ENCODE measurements around the gene UQCC3. TPM values are rescaled to one million over a fixed set of nuclear protein-coding genes. Genes with fewer than 3 reads are reported as not detected.

UQCC3 gene, protein sequence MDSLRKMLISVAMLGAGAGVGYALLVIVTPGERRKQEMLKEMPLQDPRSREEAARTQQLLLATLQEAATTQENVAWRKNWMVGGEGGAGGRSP
- 7.0 and 13.2 TPM in 2 replicates for total RNA-seq

DNA sequence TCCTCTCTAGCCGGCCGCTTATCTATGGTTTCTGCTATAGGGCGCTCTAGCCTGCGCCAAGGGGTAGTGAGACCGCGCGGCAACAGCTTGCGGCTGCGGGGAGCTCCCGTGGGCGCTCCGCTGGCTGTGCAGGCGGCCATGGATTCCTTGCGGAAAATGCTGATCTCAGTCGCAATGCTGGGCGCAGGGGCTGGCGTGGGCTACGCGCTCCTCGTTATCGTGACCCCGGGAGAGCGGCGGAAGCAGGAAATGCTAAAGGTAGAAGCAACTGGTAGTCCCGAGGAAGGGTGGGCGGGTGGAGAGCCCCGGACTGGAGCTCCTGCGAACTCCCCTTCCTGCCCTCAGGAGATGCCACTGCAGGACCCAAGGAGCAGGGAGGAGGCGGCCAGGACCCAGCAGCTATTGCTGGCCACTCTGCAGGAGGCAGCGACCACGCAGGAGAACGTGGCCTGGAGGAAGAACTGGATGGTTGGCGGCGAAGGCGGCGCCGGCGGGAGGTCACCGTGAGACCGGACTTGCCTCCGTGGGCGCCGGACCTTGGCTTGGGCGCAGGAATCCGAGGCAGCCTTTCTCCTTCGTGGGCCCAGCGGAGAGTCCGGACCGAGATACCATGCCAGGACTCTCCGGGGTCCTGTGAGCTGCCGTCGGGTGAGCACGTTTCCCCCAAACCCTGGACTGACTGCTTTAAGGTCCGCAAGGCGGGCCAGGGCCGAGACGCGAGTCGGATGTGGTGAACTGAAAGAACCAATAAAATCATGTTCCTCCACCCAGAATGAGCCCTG, at the start of gene UQCC3, which contains the start of gene LBHD1:
TSS of gene UQCC3 (plus strand) at position 66 of the 782 bp plus-strand sequence. CDS start at position 139, 73 bp downstream.
TSS of gene LBHD1 (minus strand) at position 660 of the 782 bp plus-strand sequence. CDS start 2,236 bp downstream, outside the sequence.

DNA sequence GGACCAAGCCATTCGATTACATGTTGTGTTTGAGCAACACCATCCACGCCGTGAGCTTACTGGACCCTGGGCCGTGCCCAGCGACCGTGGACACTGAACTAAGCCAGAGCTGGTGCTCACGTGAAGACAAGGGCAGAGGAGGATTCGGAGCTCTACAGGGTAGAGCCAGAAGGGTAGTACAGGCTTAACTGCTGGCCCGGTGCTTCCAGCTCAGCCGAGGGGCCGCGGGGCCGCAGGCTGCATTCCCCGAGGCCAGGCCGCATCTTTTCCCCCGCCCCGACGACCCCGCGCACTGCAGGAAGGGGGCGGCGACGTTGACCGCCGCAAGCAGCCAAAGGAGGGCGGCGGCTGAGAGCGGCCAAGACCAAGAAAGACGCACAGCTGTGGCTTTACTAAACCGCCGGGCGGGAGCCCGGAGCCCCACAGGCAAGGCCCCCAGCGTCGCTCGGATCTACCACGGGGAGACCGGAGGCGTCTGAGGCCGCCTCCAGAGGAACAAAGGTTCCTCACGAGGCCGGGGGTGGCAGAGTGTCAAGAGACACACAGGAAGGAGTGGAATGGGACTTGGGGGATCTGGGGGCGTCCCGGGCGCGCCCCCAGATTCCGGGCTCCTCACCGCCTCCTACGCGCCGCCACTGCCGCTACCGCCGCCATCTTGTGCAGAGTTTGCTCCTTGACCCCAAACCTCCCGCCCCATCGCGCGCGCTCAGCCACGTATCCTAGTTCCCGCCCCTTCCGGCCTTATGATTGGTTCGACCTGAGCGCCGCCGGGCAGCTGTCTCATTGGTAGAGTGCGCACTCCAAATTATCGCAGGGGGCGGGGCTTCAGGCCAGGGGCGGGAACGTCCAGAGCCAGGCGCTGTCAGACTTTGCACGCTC, 25.3 kb upstream of the UQCC3 start, which contains the start of gene GANAB:
TSS of gene GANAB (minus strand) at position 668 of the 879 bp plus-strand sequence. CDS start at position 654, 14 bp downstream.

DNA sequence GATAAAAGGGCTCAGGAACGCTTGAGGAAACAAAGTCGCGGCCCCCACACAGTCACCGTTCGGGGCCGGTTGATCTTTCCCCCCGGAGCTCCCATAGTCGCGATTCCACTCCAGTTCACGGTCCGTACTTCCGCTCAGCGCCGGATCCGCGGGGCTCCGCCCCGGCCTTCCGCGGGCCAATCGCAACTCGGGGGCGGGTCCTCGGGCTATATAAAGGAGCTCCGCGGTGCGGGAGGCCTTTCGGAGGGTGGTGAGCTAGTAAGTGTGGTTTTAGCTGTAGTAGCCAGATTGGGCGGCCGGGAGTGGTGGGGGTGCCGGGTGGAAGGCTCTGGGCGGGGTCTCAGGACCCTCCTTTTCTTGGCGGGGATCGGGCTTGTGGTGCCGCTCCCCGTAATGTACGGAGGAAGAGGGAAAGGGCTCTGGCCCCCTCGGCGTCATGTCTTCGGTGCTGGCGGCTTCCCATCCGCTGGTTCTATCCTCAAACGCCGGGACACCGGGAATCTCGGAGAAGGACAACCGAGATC, 6.3 kb upstream of the UQCC3 start, which contains the start of the genes C11orf98 and CSKMT:
TSS of gene C11orf98 (minus strand) at position 136 of the 524 bp plus-strand sequence. CDS start at position 95, 41 bp downstream.
TSS of gene CSKMT (plus strand) at position 238 of the 524 bp plus-strand sequence. CDS start 568 bp downstream, outside the sequence.

DNA sequence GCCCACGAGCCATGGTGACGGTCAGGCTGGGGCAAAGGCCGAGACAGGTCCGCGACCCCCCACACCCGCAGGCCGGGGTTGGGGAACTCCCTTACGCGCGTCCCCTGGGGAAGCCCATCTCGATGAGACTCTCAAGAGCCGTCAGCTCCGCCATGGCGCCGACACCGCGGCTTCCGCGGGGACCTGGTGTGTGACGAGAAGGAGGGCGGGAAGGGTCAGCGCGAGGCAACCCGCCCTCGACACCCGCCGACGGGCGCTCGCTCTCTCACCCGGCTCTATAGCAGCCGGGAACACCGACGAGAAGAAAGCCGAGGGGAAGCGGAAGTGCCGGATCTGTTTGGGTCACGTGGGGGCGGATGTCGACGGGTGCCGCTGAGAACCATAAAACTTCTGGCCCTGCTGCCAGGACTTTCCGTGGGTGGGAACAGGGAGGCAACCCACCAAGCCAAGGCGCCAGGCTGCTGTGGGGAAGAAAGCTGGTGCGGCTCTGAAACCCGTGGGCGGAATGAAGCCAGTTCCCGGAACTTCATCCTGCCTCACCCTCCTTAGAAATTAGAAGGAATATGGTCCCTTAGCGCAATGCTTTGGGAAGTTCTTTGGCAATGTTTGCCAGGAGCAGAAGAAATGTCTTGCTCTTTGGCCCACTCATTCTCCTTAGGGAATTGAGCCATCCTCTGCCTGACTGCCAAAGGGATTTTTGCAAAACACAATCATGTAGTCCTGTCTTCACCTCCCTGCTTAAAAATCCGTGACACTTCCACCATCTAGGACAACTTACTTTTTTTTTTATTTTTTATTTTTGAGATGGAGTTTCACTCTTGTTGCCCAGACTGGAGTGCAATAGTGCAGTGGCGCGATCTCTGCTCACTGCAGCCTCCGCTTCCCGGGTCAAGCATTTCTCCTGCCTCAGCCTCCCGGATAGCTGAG, 7.6 kb downstream of the UQCC3 start, which contains the start of gene UBXN1:
TSS of gene UBXN1 (minus strand) at position 304 of the 927 bp plus-strand sequence. CDS start at position 154, 150 bp downstream.

DNA sequence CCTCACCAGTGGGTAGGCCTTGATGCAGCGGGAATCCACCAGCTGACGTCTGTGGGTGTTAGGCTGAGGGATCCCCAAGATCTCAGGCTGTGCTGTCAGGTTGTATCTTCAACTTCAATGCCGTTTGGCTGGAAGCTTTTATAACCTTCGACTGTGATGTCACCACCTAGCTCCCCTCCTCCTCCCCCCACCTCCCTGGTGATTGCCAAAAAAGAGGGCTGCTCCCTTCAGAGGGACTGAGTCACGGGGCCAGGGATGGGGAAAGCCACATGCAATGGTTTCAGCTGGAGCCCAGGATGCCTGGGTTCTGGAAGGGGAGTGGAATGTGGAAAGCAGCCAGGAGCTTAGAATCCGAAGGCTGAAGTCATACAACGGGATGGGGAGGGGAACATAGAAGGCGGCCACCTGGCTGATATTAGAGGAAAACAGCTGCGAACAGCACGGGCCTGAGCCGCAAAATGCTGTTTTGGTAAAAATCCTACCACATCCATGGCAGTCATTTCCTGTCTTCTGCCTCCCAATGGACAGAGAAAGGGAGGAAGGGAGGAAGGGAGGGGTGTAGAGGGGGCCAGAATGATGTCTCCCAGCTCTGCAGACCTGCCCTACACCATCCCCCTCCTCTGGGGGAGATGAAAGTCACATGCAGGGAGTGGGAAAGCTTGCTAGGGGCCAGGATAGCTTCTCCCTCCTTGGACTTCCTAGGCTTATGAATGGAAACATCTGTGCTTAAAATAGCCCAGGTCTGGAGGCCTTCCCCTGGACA, 18.1 kb downstream of the UQCC3 start, which contains the start of gene LRRN4CL:
TSS of gene LRRN4CL (minus strand) at position 110 of the 763 bp plus-strand sequence. CDS start 1,022 bp downstream, outside the sequence.

DNA sequence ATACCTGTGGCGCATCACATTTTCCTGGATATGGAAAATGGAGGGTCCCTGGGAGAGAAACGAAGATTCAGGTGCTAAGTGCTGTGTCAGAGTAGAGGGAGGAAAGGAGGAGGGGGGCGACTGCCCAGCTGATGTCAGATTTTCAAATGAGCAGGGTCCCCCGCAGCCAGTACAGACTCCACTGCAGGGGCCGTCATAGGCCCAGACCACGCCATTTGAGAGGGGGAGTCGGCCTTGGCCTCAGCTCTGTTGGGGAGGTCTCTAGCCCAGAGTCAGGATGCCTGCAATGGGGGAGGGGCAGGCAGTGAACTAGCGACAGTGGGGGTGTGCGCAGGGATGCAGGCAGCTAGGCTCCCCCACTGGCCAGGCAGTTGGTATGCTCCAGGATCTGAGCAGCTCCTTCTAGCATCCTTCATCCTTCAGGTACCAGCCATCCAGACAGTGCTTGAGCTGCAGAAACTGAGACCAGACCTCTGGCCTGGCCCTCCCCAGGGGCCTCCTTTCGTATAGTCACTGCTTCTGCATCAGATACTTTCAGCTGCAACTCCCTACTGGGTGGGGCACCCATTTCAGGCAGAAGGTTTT, 35.9 kb downstream of the UQCC3 start, which contains the start of the genes BSCL2 and GNG3:
TSS of gene BSCL2 (minus strand) at position 148 of the 585 bp plus-strand sequence. CDS start 229 bp downstream, outside the sequence.
TSS of gene GNG3 (plus strand) at position 400 of the 585 bp plus-strand sequence. CDS start 620 bp downstream, outside the sequence.

Other genes with a start within 250 kb of the UQCC3 start
- gene AHNAK, start 124.9 kb upstream of the UQCC3 start, total RNA-seq, result 320 and 463 TPM in 2 replicates
- gene EEF1G, start 97.8 kb upstream of the UQCC3 start, total RNA-seq, result 1,480 and 1,535 TPM in 2 replicates
- gene TUT1, start 80.2 kb upstream of the UQCC3 start, total RNA-seq, result 6.2 and 7.9 TPM in 2 replicates
- 93.6 and 166 TPM in 2 replicates for gene MTA2, start 69.8 kb upstream of the UQCC3 start, total RNA-seq
- gene EML3, start 58.9 kb upstream of the UQCC3 start, total RNA-seq, result 13.2 and 15.1 TPM in 2 replicates
- gene ROM1, start 58.4 kb upstream of the UQCC3 start, total RNA-seq, result 2.0 and 3.1 TPM in 2 replicates
- gene B3GAT3, start 49.7 kb upstream of the UQCC3 start, total RNA-seq, result 39.5 and 39.7 TPM in 2 replicates
- gene GANAB, start 25.1 kb upstream of the UQCC3 start, total RNA-seq, result 233 and 273 TPM in 2 replicates
- 17.2 and 33.7 TPM in 2 replicates for gene INTS5, start 18.4 kb upstream of the UQCC3 start, total RNA-seq
- gene C11orf98, start 6.5 kb upstream of the UQCC3 start, total RNA-seq, result 21.4 and 48.1 TPM in 2 replicates
- 9.8 and 11.0 TPM in 2 replicates for gene CSKMT, start 6.4 kb upstream of the UQCC3 start, total RNA-seq
- gene LBHD1, start 594 bp downstream of the UQCC3 start, total RNA-seq, result 2.5 and 3.7 TPM in 2 replicates
- 110 and 143 TPM in 2 replicates for gene UBXN1, start 7.4 kb downstream of the UQCC3 start, total RNA-seq
- gene LRRN4CL, start 17.9 kb downstream of the UQCC3 start, total RNA-seq, result 0.58 and 9.6 TPM in 2 replicates
- gene BSCL2, start 35.8 kb downstream of the UQCC3 start, total RNA-seq, result 48.3 and 54.4 TPM in 2 replicates
- gene GNG3, start 36.0 kb downstream of the UQCC3 start, total RNA-seq, result not detected in 2 replicates
- gene HNRNPUL2, start 55.8 kb downstream of the UQCC3 start, total RNA-seq, result 5.6 and 6.1 TPM in 2 replicates
- gene TTC9C, start 56.8 kb downstream of the UQCC3 start, total RNA-seq, result 28.4 and 30.4 TPM in 2 replicates
- gene ZBTB3, start 82.5 kb downstream of the UQCC3 start, total RNA-seq, result 11.6 and 13.6 TPM in 2 replicates
- gene POLR2G, start 89.9 kb downstream of the UQCC3 start, total RNA-seq, result 45.1 and 76.1 TPM in 2 replicates
- 14.1 and 17.8 TPM in 2 replicates for gene TAF6L, start 99.7 kb downstream of the UQCC3 start, total RNA-seq
- 34.9 and 46.5 TPM in 2 replicates for gene TMEM179B, start 115.7 kb downstream of the UQCC3 start, total RNA-seq
- gene TMEM223, start 120.3 kb downstream of the UQCC3 start, total RNA-seq, result 18.6 and 20.9 TPM in 2 replicates
- gene NXF1, start 133.8 kb downstream of the UQCC3 start, total RNA-seq, result 21.1 and 21.5 TPM in 2 replicates
- gene STX5, start 160.4 kb downstream of the UQCC3 start, total RNA-seq, result 27.6 and 39.3 TPM in 2 replicates
- not detected in 2 replicates for gene TEX54, start 161.2 kb downstream of the UQCC3 start, total RNA-seq
- 40.3 and 59.8 TPM in 2 replicates for gene WDR74, start 167.9 kb downstream of the UQCC3 start, total RNA-seq
- gene SLC3A2, start 209.2 kb downstream of the UQCC3 start, total RNA-seq, result 137 and 149 TPM in 2 replicates
- not detected in 2 replicates for gene CHRM1, start 249.7 kb downstream of the UQCC3 start, total RNA-seq